Gastroesophageal sphincter (tissue), 3 donors: ENCODE measurements around the gene UFM1.

Experiments
- EP300 ChIP-seq: sonication (generic); formaldehyde crosslinking; IDR thresholded peaks from one replicate; pipeline ENCODE4 v1.6.1; 2017; ENCODE audit warnings: antibody characterized with exemption, mild to moderate bottlenecking
- TF ChIP-seq, protein P1 (sequence below), 4 experiments: fragments of 200-600 bp in 2 of 4; fragments of 450-650 bp in 2 of 4; sonication (generic) in 1 of 4; IDR thresholded peaks; one replicate each; pipeline ENCODE4 v1.5.1; 2017 to 2019; ENCODE audit warnings: antibody characterized with exemption in 4 of 4, mild to moderate bottlenecking in 2 of 4, moderate library complexity in 2 of 4

DNA sequence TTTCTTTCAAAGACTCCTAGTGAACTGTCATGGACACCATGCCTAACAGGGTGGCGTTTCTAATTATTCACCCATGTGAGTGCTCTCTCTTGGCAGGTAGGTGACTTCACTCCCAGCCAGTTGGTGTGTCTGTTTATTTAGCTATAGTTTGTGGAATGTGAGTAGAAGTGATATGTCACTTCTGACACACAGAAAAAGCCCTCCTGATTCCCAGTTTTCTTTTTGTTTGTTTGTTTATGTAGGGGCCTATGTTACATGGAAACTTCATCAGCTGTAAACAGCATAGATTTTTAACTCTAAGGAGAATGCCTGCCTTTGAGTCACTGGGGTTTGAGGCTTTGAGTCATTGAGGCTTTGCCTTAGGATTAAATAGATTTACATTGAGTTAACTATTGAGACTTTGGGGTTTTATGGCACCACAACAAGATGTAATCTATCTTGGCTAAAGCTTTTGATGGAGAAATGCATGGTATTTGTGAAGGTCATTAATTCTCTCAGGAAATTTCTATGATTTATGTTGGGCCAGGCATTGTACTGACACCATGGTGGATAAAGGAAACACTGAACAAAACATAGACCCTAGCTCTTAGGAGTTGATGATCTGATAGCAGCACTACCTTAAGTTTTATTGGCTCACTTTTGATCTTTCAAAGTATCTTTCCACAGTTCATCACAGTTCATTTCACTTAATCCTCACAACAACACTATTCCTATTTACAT, 45.3 kb downstream of the UFM1 start:
- no peak for TF ChIP-seq EP300
- TF ChIP-seq, protein P1, sequence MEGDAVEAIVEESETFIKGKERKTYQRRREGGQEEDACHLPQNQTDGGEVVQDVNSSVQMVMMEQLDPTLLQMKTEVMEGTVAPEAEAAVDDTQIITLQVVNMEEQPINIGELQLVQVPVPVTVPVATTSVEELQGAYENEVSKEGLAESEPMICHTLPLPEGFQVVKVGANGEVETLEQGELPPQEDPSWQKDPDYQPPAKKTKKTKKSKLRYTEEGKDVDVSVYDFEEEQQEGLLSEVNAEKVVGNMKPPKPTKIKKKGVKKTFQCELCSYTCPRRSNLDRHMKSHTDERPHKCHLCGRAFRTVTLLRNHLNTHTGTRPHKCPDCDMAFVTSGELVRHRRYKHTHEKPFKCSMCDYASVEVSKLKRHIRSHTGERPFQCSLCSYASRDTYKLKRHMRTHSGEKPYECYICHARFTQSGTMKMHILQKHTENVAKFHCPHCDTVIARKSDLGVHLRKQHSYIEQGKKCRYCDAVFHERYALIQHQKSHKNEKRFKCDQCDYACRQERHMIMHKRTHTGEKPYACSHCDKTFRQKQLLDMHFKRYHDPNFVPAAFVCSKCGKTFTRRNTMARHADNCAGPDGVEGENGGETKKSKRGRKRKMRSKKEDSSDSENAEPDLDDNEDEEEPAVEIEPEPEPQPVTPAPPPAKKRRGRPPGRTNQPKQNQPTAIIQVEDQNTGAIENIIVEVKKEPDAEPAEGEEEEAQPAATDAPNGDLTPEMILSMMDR (IDR thresholded peaks at IDR 0.05): no peak
